ENCODE measurements around the gene PSPH. TPM values are rescaled to one million over a fixed set of nuclear protein-coding genes. Genes with fewer than 3 reads are reported as not detected.

PSPH gene
- total RNA-seq, 1 donor from 2014 or later: 13.6 TPM

DNA sequence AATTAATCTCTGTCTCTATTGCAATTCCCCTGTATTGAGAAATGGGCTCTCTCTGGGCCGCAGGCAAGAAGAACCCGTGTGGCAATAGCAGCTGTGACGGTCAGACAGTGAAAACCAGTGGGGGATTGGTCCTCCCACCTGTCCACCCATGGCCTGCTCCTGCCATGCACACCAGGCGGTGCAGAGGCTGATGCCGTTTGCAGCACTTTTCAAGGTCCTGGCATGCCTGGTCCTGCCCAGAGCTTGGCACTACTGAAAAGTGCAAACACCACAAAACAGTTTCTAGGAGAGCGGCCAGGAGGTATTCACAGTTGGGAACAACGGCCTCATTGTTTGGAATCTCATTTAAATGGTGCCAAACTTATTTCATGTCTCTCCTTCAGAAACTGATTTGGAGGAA is 41.5 kb downstream of the PSPH start:
- Histone ChIP-seq H3K9me3 (ENCODE audit: control insufficient read depth in 3 of 3, low read length in 3 of 3) (no peaks in the 10 kb centered on the region), H3K27me3 (ENCODE audit: control insufficient read depth in 3 of 3, insufficient read depth in 3 of 3, low read length in 3 of 3) (no peaks in the 10 kb centered on the region), H3K36me3 (ENCODE audit: control insufficient read depth in 3 of 3, insufficient read depth in 3 of 3, low read length in 3 of 3) (no peaks in the 10 kb centered on the region), H3K4me1 (ENCODE audit: control insufficient read depth in 3 of 3, insufficient read depth in 3 of 3, low read length in 3 of 3) (peaks cover 0 to 3% (median 2%) of the 10 kb centered on the region in 3 donors), H3K4me3 (ENCODE audit: low read length in 3 of 3) (no peak overlapping the region), H3K27ac (ENCODE audit: low read depth, low read length) (no peak overlapping the region), H3K9ac (ENCODE audit: low read depth in 1 of 3, low read length in 3 of 3) (no peak overlapping the region)

DNA sequence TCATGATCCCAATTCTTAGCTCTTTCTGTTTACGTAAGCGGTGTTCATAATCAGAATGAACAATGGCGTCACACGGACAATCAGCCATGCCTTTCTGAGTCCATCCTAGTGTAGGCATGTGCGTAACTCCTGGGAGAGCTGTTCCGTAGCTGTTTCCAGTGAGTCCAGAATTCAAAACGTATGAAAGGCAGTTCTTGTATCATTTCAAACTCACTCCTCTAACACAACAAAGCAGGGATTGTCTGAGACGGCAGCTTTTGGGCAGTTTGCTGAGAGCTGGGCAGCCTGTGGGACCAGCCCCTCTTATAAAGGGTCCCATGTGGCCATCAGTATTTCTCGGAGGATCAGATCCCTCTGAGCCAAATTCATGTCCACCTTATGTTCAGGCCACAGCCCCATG is 43.4 kb downstream of the PSPH start:
- H3K27ac ChIP-seq (ENCODE audit: low read depth, low read length): no peak overlapping the region
- no peaks in the 10 kb centered on the region for H3K9me3 ChIP-seq (ENCODE audit: control insufficient read depth in 3 of 3, low read length in 3 of 3)
- H3K4me1 ChIP-seq (ENCODE audit: control insufficient read depth in 3 of 3, insufficient read depth in 3 of 3, low read length in 3 of 3): peaks cover 0 to 3% (median 2%) of the 10 kb centered on the region in 3 donors
- no peak overlapping the region for H3K9ac ChIP-seq (ENCODE audit: low read depth in 1 of 3, low read length in 3 of 3)
- no peak overlapping the region for H3K4me3 ChIP-seq (ENCODE audit: low read length in 3 of 3)
- H3K36me3 ChIP-seq (ENCODE audit: control insufficient read depth in 3 of 3, insufficient read depth in 3 of 3, low read length in 3 of 3): no peaks in the 10 kb centered on the region
- H3K27me3 ChIP-seq (ENCODE audit: control insufficient read depth in 3 of 3, insufficient read depth in 3 of 3, low read length in 3 of 3): no peaks in the 10 kb centered on the region

- Histone ChIP-seq H3K27me3 (ENCODE audit: control insufficient read depth in 3 of 3, insufficient read depth in 3 of 3, low read length in 3 of 3) (no peaks in the 10 kb centered on the region), H3K9ac (ENCODE audit: low read depth in 1 of 3, low read length in 3 of 3) (no peak overlapping the region), H3K4me1 (ENCODE audit: control insufficient read depth in 3 of 3, insufficient read depth in 3 of 3, low read length in 3 of 3) (peaks cover 0 to 3% (median 2%) of the 10 kb centered on the region in 3 donors), H3K9me3 (ENCODE audit: control insufficient read depth in 3 of 3, low read length in 3 of 3) (no peaks in the 10 kb centered on the region), H3K27ac (ENCODE audit: low read depth, low read length) (no peak overlapping the region), H3K36me3 (ENCODE audit: control insufficient read depth in 3 of 3, insufficient read depth in 3 of 3, low read length in 3 of 3) (no peaks in the 10 kb centered on the region), H3K4me3 (ENCODE audit: low read length in 3 of 3) (no peak overlapping the region)
These were observed 44.0 kb downstream of the PSPH start for GRCh38 chr7:56007167-56007652.

GRCh38 chr7:56003749-56004148 is 47.5 kb downstream of the PSPH start:
- Histone ChIP-seq H3K36me3 (ENCODE audit: control insufficient read depth in 3 of 3, insufficient read depth in 3 of 3, low read length in 3 of 3) (peaks cover 4 to 14% (median 11%) of the 10 kb centered on the region in 3 donors), H3K9me3 (ENCODE audit: control insufficient read depth in 3 of 3, low read length in 3 of 3) (no peaks in the 10 kb centered on the region), H3K27me3 (ENCODE audit: control insufficient read depth in 3 of 3, insufficient read depth in 3 of 3, low read length in 3 of 3) (no peaks in the 10 kb centered on the region), H3K4me3 (ENCODE audit: low read length in 3 of 3) (no peak overlapping the region), H3K27ac (ENCODE audit: low read depth, low read length) (no peak overlapping the region), H3K9ac (ENCODE audit: low read depth in 1 of 3, low read length in 3 of 3) (no peak overlapping the region), H3K4me1 (ENCODE audit: control insufficient read depth in 3 of 3, insufficient read depth in 3 of 3, low read length in 3 of 3) (no peaks in the 10 kb centered on the region)

GRCh38 chr7:55996856-55997500 is 54.3 kb downstream of the PSPH start:
- H3K9ac ChIP-seq (ENCODE audit: low read depth in 1 of 3, low read length in 3 of 3): no peak overlapping the region
- no peaks in the 10 kb centered on the region for H3K27me3 ChIP-seq (ENCODE audit: control insufficient read depth in 3 of 3, insufficient read depth in 3 of 3, low read length in 3 of 3)
- H3K27ac ChIP-seq (ENCODE audit: low read depth, low read length): no peak overlapping the region
- H3K9me3 ChIP-seq (ENCODE audit: control insufficient read depth in 3 of 3, low read length in 3 of 3): no peaks in the 10 kb centered on the region
- H3K4me1 ChIP-seq (ENCODE audit: control insufficient read depth in 3 of 3, insufficient read depth in 3 of 3, low read length in 3 of 3): no peaks in the 10 kb centered on the region
- no peak overlapping the region for H3K4me3 ChIP-seq (ENCODE audit: low read length in 3 of 3)
- H3K36me3 ChIP-seq (ENCODE audit: control insufficient read depth in 3 of 3, insufficient read depth in 3 of 3, low read length in 3 of 3): peaks cover 39 to 59% (median 57%) of the 10 kb centered on the region in 3 donors

DNA sequence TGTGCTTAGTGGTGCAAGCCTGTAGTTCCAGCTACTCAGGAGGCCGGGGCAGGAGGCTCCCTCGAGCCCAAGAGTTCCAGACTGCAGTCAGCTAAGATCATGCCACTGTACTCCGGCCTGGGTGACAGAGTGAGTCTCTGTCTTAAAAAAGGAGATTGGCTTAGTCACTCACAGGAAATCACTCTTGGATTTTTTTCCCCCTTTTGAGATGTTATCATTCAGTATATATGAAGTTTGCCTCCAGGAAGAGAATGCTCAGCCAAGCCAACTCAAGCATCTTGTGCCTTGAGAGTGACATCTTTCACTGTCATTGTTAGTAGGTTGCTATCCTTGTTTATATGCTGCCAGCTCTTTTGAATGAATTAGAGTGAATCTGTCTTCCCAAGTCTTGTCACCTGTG is 58.9 kb downstream of the PSPH start:
- H3K4me3 ChIP-seq (ENCODE audit: low read length in 3 of 3): no peak overlapping the region
- H3K4me1 ChIP-seq (ENCODE audit: control insufficient read depth in 3 of 3, insufficient read depth in 3 of 3, low read length in 3 of 3): no peaks in the 10 kb centered on the region
- no peaks in the 10 kb centered on the region for H3K9me3 ChIP-seq (ENCODE audit: control insufficient read depth in 3 of 3, low read length in 3 of 3)
- H3K27me3 ChIP-seq (ENCODE audit: control insufficient read depth in 3 of 3, insufficient read depth in 3 of 3, low read length in 3 of 3): no peaks in the 10 kb centered on the region
- H3K9ac ChIP-seq (ENCODE audit: low read depth in 1 of 3, low read length in 3 of 3): no peak overlapping the region
- H3K36me3 ChIP-seq (ENCODE audit: control insufficient read depth in 3 of 3, insufficient read depth in 3 of 3, low read length in 3 of 3): peaks cover 40 to 55% (median 48%) of the 10 kb centered on the region in 3 donors
- no peak overlapping the region for H3K27ac ChIP-seq (ENCODE audit: low read depth, low read length)

DNA sequence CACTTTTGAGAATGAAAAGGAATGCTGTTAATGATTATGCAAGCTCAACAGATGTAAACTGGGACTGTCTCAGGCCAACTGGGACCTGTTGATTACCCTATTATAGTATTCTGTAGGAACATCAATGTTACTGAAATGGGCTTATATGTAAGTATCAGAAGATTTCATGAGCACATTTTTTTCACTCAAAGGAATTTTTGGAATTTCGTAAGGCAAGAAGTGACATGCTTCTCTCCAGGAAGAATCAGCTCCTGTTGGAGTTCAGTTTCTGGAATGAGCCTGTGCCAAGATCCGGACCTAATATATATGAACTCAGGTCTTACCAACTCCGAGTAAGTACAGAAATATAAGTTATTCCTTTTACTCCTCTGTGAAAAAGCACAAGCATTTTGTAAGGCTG is 67.7 kb downstream of the PSPH start:
- Histone ChIP-seq H3K4me3 (ENCODE audit: low read length in 3 of 3) (no peak overlapping the region), H3K27ac (ENCODE audit: low read depth, low read length) (no peak overlapping the region), H3K36me3 (ENCODE audit: control insufficient read depth in 3 of 3, insufficient read depth in 3 of 3, low read length in 3 of 3) (peaks cover 48 to 73% (median 65%) of the 10 kb centered on the region in 3 donors), H3K9ac (ENCODE audit: low read depth in 1 of 3, low read length in 3 of 3) (no peak overlapping the region), H3K27me3 (ENCODE audit: control insufficient read depth in 3 of 3, insufficient read depth in 3 of 3, low read length in 3 of 3) (no peaks in the 10 kb centered on the region), H3K4me1 (ENCODE audit: control insufficient read depth in 3 of 3, insufficient read depth in 3 of 3, low read length in 3 of 3) (no peaks in the 10 kb centered on the region), H3K9me3 (ENCODE audit: control insufficient read depth in 3 of 3, low read length in 3 of 3) (no peaks in the 10 kb centered on the region)

DNA sequence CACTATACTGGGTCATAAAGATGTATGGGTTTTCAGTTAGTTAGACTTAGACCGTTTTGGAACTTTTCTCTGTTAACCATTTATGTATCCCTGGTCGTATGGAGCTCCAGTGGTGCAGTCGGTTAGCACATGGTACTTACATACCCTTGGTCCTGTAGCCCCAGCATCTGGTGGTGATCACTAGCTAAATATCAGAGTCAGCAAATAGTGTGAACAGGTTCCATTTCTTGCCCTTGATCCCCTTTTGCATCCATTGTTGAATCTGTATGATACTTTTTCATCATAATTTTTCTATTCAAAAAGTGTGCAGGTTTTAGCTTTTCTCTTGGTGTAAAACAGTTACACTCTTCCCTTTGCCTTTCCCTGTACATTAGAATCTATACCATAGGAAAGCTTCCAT is 71.0 kb downstream of the PSPH start:
- no peak overlapping the region for H3K4me3 ChIP-seq (ENCODE audit: low read length in 3 of 3)
- H3K36me3 ChIP-seq (ENCODE audit: control insufficient read depth in 3 of 3, insufficient read depth in 3 of 3, low read length in 3 of 3): peaks cover 43 to 62% (median 48%) of the 10 kb centered on the region in 3 donors
- H3K27ac ChIP-seq (ENCODE audit: low read depth, low read length): no peak overlapping the region

DNA sequence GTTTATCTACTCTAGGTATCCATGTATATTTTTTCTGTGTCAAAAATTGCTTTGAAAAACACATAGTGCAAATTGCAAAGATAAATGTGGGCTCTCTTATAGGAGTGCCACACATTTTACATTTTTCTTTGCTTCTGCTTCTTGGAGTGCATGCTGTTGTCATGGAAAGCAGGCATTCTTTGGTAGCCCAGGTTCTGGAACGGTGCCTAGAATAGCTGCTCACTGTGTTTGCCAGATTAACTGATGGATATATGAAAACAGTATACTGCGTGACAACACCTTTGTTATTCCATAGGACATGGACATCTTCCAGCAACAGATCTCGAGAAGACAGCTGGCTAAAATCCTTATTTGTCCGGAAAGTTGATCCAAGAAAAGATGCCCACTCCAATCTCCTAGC is 73.4 kb downstream of the PSPH start:
- Histone ChIP-seq H3K27ac (ENCODE audit: low read depth, low read length) (no peak overlapping the region), H3K9ac (ENCODE audit: low read depth in 1 of 3, low read length in 3 of 3) (no peak overlapping the region), H3K36me3 (ENCODE audit: control insufficient read depth in 3 of 3, insufficient read depth in 3 of 3, low read length in 3 of 3) (peaks cover 26 to 44% (median 33%) of the 10 kb centered on the region in 3 donors), H3K4me3 (ENCODE audit: low read length in 3 of 3) (no peak overlapping the region), H3K4me1 (ENCODE audit: control insufficient read depth in 3 of 3, insufficient read depth in 3 of 3, low read length in 3 of 3) (peaks cover 6 to 26% (median 15%) of the 10 kb centered on the region in 3 donors), H3K27me3 (ENCODE audit: control insufficient read depth in 3 of 3, insufficient read depth in 3 of 3, low read length in 3 of 3) (no peaks in the 10 kb centered on the region), H3K9me3 (ENCODE audit: control insufficient read depth in 3 of 3, low read length in 3 of 3) (no peaks in the 10 kb centered on the region)

More for the DNA sequence above, 71.0 kb downstream of the PSPH start:
- Histone ChIP-seq H3K4me1 (ENCODE audit: control insufficient read depth in 3 of 3, insufficient read depth in 3 of 3, low read length in 3 of 3) (peaks cover 3 to 22% (median 9%) of the 10 kb centered on the region in 3 donors), H3K27me3 (ENCODE audit: control insufficient read depth in 3 of 3, insufficient read depth in 3 of 3, low read length in 3 of 3) (no peaks in the 10 kb centered on the region), H3K9me3 (ENCODE audit: control insufficient read depth in 3 of 3, low read length in 3 of 3) (no peaks in the 10 kb centered on the region), H3K9ac (ENCODE audit: low read depth in 1 of 3, low read length in 3 of 3) (no peak overlapping the region)

GRCh38 chr7:55975988-55976633 is 75.1 kb downstream of the PSPH start:
- peaks cover 17 to 30% (median 21%) of the 10 kb centered on the region in 3 donors for H3K36me3 ChIP-seq (ENCODE audit: control insufficient read depth in 3 of 3, insufficient read depth in 3 of 3, low read length in 3 of 3)
- no peaks in the 10 kb centered on the region for H3K9me3 ChIP-seq (ENCODE audit: control insufficient read depth in 3 of 3, low read length in 3 of 3)
- peaks cover 10 to 34% (median 28%) of the 10 kb centered on the region in 3 donors for H3K4me1 ChIP-seq (ENCODE audit: control insufficient read depth in 3 of 3, insufficient read depth in 3 of 3, low read length in 3 of 3)
- peak overlapping the region in 1 of 3 donors; percentile 25 for H3K9ac ChIP-seq (ENCODE audit: low read depth in 1 of 3, low read length in 3 of 3)
- H3K27me3 ChIP-seq (ENCODE audit: control insufficient read depth in 3 of 3, insufficient read depth in 3 of 3, low read length in 3 of 3): no peaks in the 10 kb centered on the region
- H3K4me3 ChIP-seq (ENCODE audit: low read length in 3 of 3): peak overlapping the region in 1 of 3 donors; percentile 29
- peak overlapping the region; percentile 73 for H3K27ac ChIP-seq (ENCODE audit: low read depth, low read length)

All from skeletal muscle tissue (tissue), 4 donors.